PC-3 (cell line): ENCODE data around the gene ROBO2. TPM values are rescaled to one million over a fixed set of nuclear protein-coding genes. Genes with fewer than 3 reads are reported as not detected.

Experiments
- ATAC-seq: fragments of 200-7000 bp; cut with Tn5 transposase; 2 replicates; pipeline ENCODE4 v1.9.1; 2020; ENCODE audit warnings: mild to moderate bottlenecking, moderate library complexity
- BruUV-seq: library from RNA; stranded (reverse); fragments of 400-500 nt; replicated peaks from 2 replicates; lab custom pipeline; 2021; lab: Mats Ljungman, UMichigan
- CTCF ChIA-PET: fragments of 300-600 bp; sonication (Branson Sonifier 250); formaldehyde crosslinking; loops from one replicate; lab custom pipeline; 2022; ENCODE audit warnings: antibody characterized with exemption; lab: Charles Lee
- POLR2A ChIA-PET: fragments of 300-600 bp; sonication (Branson Sonifier 250); formaldehyde crosslinking; loops from one replicate; lab custom pipeline; 2022; ENCODE audit warnings: antibody characterized with exemption; ENCODE audit not compliant: unreplicated experiment; lab: Charles Lee
- DNase-seq: peaks from one replicate; pipeline ENCODE4 v3.0.0-alpha.2; 2015
- H2AFZ ChIP-seq: fragments of 300-600 bp; sonication (generic); 2 replicates; pipeline ENCODE4 v1.6.0; 2016; ENCODE audit warnings: antibody characterized with exemption, low read length
- H3F3A ChIP-seq: fragments of 300-600 bp; sonication (generic); one replicate; pipeline ENCODE4 v1.6.0; 2017; ENCODE audit warnings: antibody characterized with exemption, low read length, control low read depth, mild to moderate bottlenecking; ENCODE audit not compliant: unreplicated experiment
- H3K27ac ChIP-seq: fragments of 300-600 bp; sonication (generic); 2 replicates; pipeline ENCODE4 v1.5.1; 2016; ENCODE audit warnings: mild to moderate bottlenecking, low read length
- H3K27me3 ChIP-seq: fragments of 300-600 bp; sonication (generic); 2 replicates; pipeline ENCODE4 v1.6.1; 2016; ENCODE audit warnings: low read length, mixed read lengths
- H3K36me3 ChIP-seq: fragments of 300-600 bp; sonication (generic); 2 replicates; pipeline ENCODE4 v1.6.1; 2016; ENCODE audit warnings: low read depth, mixed run types, low read length, mixed read lengths
- H3K4me1 ChIP-seq: fragments of 300-600 bp; sonication (generic); 2 replicates; pipeline ENCODE4 v1.5.1; 2016; ENCODE audit warnings: low read length; ENCODE audit not compliant: insufficient read depth
- H3K4me2 ChIP-seq: fragments of 300-600 bp; sonication (generic); 2 replicates; pipeline ENCODE4 v1.6.0; 2016; ENCODE audit warnings: low read length
- H3K4me3 ChIP-seq: fragments of 300-600 bp; sonication (generic); 2 replicates; pipeline ENCODE4 v1.5.1; 2016; ENCODE audit warnings: mild to moderate bottlenecking, low read length, mixed read lengths
- H3K79me2 ChIP-seq: fragments of 300-600 bp; sonication (generic); 2 replicates; pipeline ENCODE4 v1.6.1; 2017; ENCODE audit warnings: low read length, mixed read lengths
- H3K9ac ChIP-seq: fragments of 300-600 bp; sonication (generic); 2 replicates; pipeline ENCODE4 v1.6.0; 2016; ENCODE audit warnings: mild to moderate bottlenecking, low read length
- H3K9me2 ChIP-seq: fragments of 300-600 bp; sonication (generic); replicated peaks from 2 replicates; pipeline ENCODE4 v1.6.1; 2016; ENCODE audit warnings: mixed run types, low read length, mixed read lengths
- H3K9me3 ChIP-seq: fragments of 300-600 bp; sonication (generic); 2 replicates; pipeline ENCODE4 v1.6.1; 2016; ENCODE audit warnings: low read length, mixed read lengths
- H4K20me1 ChIP-seq: fragments of 300-600 bp; sonication (generic); 2 replicates; pipeline ENCODE4 v1.6.1; 2016; ENCODE audit warnings: low read length, mixed read lengths
- CTCF ChIP-seq: fragments of 300-600 bp; sonication (generic); conservative IDR thresholded peaks from 2 replicates; pipeline ENCODE4 v1.5.1; 2017; ENCODE audit warnings: antibody characterized with exemption, low read depth, mild to moderate bottlenecking, low read length
- EZH2 ChIP-seq: fragments of 300-600 bp; sonication (generic); IDR thresholded peaks from one replicate; pipeline ENCODE4 v1.6.1; 2017; ENCODE audit warnings: antibody characterized with exemption, mild to moderate bottlenecking, low read length; ENCODE audit not compliant: unreplicated experiment
- EZH2phosphoT487 ChIP-seq: fragments of 300-600 bp; sonication (generic); IDR thresholded peaks from 2 replicates; pipeline ENCODE4 v1.6.1; 2018; ENCODE audit warnings: mild to moderate bottlenecking, antibody characterized with exemption, low read length, borderline replicate concordance
- intact Hi-C: fragments of 100-400 bp; cut with micrococcal nuclease; formaldehyde crosslinking; loops from 2 replicates; pipeline ENCODE4 v1.9.0; 2023
- total RNA-seq: library from RNA; depleted of rRNA; stranded (reverse); fragments of >200 nt; gene quantifications from 2 replicates; pipeline ENCODE4 v1.2.3, GENCODE V29; 2014

ROBO2 gene
- total RNA-seq, 1 experiment from 2014 or later, result not detected

DNA sequence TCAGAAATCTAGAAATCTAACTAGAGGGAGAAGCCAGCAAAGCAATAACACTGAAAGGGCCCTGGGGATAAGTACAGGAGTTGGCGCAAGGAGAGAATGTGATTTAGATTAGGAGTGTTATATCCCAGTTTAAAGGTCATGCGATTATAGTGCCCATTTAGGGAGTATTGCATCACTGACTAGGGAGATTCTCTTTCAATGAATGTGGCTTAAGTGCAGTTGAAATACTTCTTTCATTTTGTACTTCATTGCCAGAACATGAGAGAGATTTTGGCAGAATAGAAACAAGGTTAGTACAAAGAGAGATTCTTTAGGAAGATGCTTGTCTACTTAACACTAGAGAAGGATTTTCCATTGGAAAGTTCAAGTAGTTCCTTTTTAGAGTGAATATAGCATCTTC is 13.9 kb downstream of the ROBO2 start:
- Histone ChIP-seq H2AFZ (no peak overlapping the region), H3K27ac (no peak overlapping the region), H3K9me3 (no peaks in the 10 kb centered on the region), H3K9ac (no peak overlapping the region), H3K79me2 (no peaks in the 10 kb centered on the region), H4K20me1 (no peaks in the 10 kb centered on the region), H3K4me3 (no peak overlapping the region), H3K9me2 (no peaks in the 10 kb centered on the region), H3F3A (no peaks in the 10 kb centered on the region), H3K36me3 (no peaks in the 10 kb centered on the region), H3K4me1 (no peaks in the 10 kb centered on the region), H3K27me3 (peaks cover 23% of the 10 kb centered on the region; the same call in 1 of the 2 replicates), H3K4me2 (no peak overlapping the region)
- DNase-seq (no peak), ATAC-seq (no peak)
- TF ChIP-seq EZH2phosphoT487 (no peak), EZH2 (no peak), CTCF (no peak)
- intact Hi-C loops, result no loop called here
- ChIA-PET POLR2A (no interaction called here), CTCF (no interaction called here)
- no TSS peak for BruUV-seq

DNA sequence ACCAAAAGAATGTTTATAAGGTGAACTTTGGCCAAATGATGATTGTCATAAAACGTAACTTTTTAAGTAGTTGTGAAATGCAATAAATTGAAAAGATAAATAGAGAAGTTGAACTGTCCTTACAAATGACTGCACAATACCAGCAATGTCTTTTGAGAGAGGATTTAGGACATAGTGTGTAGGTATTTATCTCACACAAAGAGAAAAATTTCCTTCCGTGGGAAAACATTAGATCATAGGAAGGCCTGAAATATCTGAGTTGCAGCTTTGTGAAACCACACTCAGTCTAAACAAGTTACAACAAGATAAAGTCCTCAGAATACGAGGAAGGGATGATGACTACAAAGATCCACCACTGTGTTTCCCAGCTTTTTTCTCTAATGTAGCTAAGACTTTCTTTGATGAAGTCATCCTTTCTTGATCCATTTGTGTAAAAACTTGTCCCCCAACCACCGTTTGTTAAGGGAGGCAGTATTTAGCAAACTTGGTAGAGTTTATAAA is 16.0 kb downstream of the ROBO2 start:
- ATAC-seq (no peak), DNase-seq (no peak)
- no peak overlapping the region for H3K9ac ChIP-seq

More for the DNA sequence above, 16.0 kb downstream of the ROBO2 start:
- intact Hi-C loops, result no loop called here
- Histone ChIP-seq H3K9me3 (no peaks in the 10 kb centered on the region), H3K36me3 (no peaks in the 10 kb centered on the region), H3F3A (no peaks in the 10 kb centered on the region), H3K27ac (no peak overlapping the region), H4K20me1 (no peaks in the 10 kb centered on the region), H3K27me3 (peaks cover 18% of the 10 kb centered on the region; the same call in 1 of the 2 replicates), H3K4me2 (no peak overlapping the region), H3K4me1 (no peaks in the 10 kb centered on the region), H3K9me2 (no peaks in the 10 kb centered on the region), H3K79me2 (no peaks in the 10 kb centered on the region), H2AFZ (no peak overlapping the region), H3K4me3 (no peak overlapping the region)
- BruUV-seq, result no TSS peak
- TF ChIP-seq EZH2phosphoT487 (no peak), EZH2 (no peak), CTCF (no peak)
- ChIA-PET POLR2A (no interaction called here), CTCF (no interaction called here)
